COLO668 (cell line): ENCODE measurements around the gene EIF4G2.

Experiments used
- DNase-seq: peaks from one replicate; lab custom pipeline; 2025; ENCODE audit not compliant: unreplicated experiment; lab: John Stamatoyannopoulos, UW

Gene EIF4G2

DNA sequence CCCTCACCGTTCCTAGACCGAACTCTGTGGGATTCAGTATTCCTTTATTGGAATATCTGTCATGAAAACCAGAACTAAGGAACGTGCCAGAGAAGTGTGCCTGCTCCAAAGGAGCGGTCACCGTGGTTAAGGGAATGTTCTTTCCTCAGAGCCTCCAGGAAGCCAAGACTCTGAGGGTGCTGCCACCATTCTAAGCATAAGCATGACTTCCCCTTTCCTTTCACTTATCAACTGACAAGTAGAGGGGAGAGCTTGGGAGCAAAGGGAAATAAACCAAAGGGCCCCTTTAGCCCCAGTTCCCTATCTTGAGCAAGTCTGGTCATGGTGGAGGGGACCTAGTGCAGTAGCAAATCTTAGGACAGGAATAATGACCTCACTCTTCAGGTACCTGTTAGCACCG, 30.9 kb downstream of the EIF4G2 start:
- DNase-seq: no peak

DNA sequence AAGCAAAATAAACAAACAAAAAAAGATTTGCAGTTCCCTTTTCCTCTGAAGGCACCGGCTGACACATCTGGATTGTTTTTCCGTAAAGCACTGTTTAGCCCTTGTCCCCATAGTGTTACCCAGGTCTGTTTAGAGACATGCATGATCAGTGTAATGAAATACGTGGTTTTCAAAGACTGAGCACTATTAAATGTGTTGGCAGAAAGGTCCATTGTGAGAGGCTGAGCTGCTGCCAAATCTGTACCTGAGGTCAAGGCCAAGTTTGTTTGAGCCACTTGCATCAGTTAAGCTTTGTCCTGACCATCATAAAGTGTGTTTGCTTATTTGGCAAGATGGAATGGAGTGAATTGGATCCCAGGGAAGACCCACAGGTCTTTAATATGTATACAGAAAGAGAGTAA, 31.3 kb downstream of the EIF4G2 start:
- DNase-seq: no peak

DNA sequence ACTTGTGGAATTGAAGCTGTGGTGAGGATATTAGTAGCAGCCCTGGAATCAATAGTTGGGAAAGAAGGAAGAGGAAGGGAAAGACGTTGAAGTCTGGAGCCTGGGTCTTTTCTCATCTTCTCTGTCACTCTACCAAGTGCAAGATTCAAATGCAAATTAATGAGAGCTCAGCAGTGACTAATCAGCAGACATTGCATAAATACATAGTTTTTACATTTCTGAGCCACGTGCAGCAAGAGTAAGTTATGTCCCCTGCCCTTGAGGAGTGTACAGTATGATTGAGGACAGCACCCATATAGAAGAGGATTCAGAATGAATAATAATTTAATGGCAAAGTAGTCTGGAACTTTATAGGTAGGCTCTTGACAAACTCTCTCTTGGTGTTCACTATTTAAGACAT, 33.9 kb downstream of the EIF4G2 start:
- DNase-seq: no peak

DNA sequence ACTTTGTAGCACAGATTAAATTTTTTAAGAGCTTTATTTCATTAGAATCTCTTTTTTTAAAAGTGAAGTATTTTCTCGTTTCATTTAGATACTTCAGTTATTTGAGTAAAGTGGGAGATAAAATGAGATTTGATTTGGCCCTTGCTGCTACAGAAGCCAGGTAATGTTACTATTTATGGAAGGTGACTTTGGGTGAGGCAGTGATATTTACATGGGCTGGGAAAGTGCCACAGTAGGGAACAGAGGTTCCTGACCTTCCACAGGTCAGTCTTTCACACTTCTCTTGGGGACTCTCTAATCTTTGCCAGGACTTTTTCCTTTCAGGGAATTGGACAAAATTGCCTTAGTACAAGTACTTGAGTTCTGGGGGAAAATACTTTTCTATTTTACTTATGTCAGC, 37.3 kb downstream of the EIF4G2 start:
- no peak for DNase-seq

DNA sequence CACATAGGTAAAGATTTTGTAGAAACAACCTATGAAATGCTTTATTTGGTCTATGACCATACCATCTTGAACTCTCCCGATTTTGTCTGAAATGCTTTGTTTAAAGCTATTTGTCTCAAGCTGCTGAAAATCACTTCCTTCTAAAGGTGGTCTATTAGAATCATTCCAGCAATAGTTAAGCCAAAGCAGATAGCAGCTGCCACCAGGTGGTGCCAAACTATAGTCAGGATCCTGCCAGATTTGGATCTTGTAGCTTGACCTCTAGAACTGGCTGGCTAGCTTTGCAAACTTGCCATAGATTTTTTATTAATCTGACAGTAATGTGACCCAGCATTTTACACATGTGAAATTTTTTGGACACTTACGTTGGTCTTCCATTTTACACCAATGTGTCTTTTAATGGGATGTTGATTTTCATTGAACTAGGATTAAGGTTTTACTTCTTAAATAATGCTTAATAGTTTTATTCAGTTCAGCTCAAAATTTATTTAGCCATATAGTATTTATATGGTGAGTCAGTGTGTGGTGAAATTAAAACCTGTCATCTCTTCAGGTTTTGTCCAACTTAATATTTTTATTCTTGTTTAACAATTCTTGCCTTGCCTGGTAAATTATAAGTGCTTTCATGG, 38.0 kb downstream of the EIF4G2 start:
- DNase-seq: peak; percentile 40

DNA sequence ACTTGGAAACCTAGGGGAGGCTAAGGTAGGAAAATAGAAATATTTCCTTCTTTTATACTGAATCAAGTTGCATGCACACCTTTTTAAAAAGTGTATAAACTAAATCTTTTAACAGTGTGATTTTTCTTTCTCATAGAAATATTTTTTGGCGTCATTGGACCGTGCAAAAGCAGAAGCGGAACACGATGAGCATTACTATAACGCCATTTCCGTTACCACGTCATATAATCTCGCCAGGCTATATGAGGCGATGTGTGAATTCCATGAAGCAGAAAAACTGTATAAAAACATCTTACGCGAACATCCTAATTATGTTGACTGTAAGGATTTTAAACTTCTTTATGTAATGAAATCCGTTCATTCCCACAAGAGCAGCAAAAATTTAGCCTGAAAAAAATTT, 44.3 kb downstream of the EIF4G2 start:
- DNase-seq: no peak

DNA sequence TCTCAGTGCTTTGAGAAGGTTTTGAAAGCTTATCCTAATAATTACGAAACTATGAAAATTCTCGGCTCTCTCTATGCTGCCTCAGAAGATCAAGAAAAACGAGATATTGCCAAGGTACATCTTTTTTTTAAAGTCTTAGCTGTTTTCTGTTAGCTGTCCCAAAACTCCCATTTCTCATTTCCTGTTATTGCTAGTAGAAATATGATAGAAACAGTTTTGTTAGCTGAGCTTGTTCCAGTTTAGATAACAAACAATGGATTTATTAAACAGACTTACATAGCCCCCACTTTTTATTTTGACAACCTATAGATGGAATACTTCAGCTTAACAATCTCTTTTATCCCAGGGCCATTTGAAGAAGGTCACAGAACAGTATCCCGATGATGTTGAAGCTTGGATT, 45.0 kb downstream of the EIF4G2 start:
- no peak for DNase-seq

DNA sequence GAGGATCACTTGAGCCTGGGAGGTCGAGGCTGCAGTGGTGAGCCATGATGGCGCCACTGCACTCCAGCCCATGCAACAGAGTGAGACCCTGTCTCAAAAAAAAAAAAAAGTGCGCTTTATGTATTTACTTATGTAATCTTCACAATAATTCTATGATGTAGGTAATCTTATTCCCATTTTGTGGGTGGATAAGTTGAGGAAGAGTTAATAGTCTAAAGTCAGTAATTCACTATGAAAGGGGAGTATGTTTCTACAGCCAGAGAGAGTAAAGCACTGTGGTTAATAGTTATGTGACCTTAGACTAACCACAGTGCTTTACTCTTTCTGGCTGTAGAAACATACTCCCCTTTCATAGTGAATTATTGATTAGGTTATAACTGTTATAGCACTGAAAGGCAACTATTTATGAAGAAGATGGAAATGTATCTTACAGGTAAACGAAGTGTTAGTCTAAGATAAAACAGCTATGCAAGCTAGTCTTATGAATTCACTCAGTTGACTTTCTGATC, 45.8 kb downstream of the EIF4G2 start:
- DNase-seq: no peak

DNA sequence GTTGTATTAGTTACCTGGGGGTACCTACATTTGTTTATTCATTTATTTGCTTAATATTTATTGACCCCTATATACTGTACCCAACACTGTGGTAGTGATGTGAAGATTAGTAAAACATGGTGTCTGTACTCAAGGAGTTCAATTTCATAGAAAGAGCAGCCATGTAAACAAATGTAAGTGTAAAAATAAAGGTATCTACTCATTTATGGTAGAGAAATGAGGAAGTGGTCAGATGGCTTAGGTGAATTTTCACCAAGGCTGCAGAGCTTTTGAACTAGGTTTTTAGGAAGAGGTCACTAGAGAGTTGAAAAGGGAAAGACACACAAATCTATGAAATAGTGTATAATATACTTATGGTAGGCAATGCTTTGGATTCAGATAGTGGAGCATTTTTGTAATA, 46.5 kb downstream of the EIF4G2 start:
- no peak for DNase-seq

DNA sequence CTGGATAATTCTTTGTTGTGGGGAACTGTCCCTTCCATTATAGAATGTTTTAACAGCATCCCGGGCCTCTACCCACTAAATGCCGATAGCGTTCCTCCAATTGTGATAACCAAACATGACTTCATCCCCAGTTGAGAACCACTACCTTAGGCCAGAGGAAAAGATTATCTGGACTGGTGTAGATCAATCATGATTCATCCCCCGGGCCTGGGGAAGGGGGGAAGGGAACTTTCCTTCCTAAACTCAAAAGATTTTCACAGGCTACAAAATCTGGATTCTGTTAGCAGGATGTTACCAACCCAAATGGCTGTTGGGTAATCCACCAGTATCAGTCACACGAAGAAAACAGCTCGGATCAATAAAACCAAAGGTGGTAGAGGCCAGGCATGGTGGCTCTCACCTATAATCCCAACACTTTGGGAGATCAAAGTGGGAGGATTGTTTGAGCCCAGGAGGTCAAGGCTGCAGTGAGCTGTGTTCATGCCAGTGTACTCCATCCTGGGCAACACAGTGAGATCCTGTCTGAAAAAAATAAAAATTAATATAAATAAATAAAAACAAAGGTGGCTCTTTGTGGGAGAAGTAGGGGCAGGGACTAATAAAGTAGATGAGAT, 47.5 kb downstream of the EIF4G2 start:
- no peak for DNase-seq

DNA sequence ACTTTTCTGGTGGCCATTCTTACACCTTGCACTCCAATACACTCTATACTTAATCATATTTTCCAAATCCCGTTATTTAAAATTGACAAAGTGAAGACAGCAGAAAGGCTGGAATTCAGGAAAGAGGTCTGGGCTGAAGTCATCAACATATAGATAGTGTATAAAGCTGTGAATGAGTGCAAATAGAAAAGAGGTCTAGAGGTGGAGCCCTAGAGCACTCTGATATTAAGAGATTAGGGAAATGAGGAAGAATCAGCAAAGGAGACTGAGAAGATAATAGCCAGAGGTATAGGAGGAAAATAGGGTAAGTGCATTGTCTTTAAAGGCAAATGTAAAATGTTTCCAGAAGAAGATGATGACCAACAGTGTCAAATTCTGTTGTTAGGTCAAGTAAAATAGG, 49.8 kb downstream of the EIF4G2 start:
- DNase-seq: no peak

DNA sequence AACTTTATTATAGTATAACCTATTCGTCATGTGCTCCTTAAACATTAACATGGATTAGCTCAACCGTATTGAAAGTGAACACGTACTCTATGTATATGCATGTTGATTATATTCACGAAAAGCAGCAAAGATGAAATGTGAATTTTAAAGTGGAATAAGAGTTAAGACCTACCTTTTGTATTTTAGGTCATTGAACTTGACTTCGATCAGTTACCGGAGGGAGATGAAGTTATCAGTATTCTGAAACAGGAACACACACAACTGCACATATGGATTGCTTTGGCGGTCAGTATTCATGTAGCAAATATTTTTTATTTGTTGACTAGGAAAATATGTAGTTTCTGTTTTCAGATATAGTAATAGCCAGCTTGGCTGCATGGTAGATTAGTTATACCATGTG, 56.2 kb downstream of the EIF4G2 start:
- DNase-seq: no peak

DNA sequence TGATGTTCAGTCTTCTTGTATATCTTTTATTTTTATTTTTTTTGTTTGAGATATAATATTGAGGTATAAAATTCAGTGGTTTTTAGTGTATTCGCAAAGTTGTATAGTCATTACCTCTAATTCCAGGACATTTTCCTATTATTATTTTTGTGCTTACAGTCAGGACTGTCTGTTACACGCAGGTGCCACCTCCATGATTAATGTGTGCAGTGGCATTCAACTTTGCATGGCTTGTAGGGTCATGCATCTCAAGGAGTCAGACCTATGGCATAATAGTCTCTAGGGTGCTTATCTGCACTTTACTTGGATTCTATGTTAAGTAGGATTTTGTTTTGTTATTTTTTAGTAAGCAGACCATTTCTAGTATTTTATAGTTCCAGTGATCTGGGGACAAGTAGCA, 56.7 kb downstream of the EIF4G2 start:
- DNase-seq: no peak

DNA sequence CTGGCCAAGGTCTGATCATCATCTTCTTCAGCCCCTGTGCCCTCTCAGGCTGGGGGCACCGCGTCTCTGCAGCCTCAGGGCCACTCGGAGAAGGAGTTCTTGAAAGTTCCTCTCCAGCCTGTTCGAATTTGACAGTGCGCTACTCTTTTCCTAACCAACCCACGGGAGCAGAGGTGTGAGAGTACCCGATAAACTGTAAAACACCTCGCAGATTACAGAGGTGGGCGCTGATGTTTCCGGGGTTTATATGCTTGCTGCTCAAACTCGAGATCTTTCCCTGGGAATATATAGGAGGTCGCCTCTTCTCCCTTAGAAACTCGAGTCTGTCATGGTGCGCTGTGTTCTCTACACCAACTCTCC, 57.2 kb downstream of the EIF4G2 start:
- no peak for DNase-seq

DNA sequence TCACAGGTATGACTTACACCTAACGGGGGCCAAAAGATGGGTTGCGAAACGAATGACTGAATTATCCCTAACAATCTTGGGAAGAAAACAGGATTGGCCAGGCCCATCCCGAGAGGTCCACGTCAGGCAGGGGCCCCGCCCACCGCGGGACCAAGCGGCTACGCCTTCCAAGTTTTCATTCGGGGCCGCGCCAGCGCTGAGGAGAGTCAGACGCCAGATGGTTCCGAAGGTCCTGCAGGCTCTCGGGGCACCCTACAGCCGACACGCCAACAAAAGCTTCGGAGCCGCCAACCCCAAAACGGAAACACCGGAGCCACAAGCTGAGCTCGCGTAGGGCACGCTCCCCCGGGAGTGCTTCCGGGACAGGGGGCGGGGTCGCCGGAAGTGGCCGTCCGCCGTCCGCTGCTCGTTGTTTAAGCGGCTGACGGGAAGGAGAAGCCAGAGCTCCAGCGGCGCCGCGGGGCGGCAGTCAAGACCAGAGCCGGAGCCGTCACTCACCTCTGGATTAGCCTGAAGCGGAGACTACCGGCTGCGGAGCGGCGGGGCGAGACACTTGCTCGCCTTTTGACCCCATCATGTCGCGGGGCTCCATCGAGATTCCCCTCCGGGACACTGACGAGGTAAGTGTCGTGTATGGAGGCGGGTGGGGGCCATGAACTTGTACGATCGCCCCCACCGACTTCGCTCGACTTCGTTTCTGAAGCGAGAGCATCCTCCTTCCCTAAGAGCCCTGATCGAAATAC, 57.7 kb downstream of the EIF4G2 start, which contains the start of gene CTR9:
CTR9 (plus strand) TSS at position 409 of the 743 bp plus-strand sequence; CDS start at position 576, 167 bp downstream.
- peak; percentile 97 for DNase-seq

DNA sequence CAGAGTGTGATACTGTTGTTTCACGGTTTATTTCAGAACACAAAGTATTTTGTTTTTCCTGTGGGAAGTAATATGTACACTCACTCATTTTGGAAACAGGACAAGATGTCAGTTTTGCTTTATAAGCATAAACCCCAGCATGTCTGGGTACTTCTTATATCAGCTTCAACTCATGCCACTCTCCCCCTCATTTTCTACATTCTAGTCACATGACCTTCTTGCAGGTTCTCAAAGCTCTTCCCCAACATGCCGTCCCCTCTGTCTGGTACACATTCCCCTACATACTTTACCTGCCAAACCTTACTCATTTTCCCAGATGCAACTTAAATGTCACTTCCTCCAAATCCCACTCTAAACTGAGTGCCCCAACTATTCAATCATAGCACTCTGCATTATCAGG, 59.2 kb downstream of the EIF4G2 start:
- no peak for DNase-seq

DNA sequence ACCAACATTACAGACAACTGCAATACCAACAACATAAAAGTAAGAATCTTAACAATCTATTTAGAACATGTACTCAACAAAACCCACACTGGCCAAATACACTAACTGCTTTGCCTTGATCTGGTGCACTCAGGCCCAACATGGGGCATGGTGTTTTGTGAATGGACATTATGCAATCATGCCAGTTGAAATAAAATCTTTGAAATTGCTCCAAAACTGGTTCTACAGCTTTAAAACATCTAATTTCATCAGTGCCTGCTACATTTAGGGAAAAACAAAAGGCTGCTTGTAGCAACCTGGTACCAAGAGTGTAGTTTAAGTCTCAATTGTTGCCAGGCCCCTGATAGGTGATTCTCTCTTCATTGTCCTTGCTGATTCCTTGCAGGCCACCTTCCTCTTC, 61.0 kb downstream of the EIF4G2 start:
- DNase-seq: no peak
